ENCODE data around the gene SPINK8.

GRCh38 chr3:48270306-48270705 lies 63.2 kb downstream of the SPINK8 start:
- TF ChIP-seq CTCF (IDR thresholded peaks at IDR 0.05), result no peak
- TF ChIP-seq POLR2AphosphoS5 (IDR thresholded peaks at IDR 0.05), result no peak
